HG03066 (cell line): Measurements from ENCODE around the gene SDF4.

Experiments used
- ATAC-seq: cut with Tn5 transposase; IDR thresholded peaks from one replicate; pipeline ENCODE4 v1.9.1; 2021; ENCODE audit warnings: low read depth; ENCODE audit not compliant: unreplicated experiment

The SDF4 gene

DNA sequence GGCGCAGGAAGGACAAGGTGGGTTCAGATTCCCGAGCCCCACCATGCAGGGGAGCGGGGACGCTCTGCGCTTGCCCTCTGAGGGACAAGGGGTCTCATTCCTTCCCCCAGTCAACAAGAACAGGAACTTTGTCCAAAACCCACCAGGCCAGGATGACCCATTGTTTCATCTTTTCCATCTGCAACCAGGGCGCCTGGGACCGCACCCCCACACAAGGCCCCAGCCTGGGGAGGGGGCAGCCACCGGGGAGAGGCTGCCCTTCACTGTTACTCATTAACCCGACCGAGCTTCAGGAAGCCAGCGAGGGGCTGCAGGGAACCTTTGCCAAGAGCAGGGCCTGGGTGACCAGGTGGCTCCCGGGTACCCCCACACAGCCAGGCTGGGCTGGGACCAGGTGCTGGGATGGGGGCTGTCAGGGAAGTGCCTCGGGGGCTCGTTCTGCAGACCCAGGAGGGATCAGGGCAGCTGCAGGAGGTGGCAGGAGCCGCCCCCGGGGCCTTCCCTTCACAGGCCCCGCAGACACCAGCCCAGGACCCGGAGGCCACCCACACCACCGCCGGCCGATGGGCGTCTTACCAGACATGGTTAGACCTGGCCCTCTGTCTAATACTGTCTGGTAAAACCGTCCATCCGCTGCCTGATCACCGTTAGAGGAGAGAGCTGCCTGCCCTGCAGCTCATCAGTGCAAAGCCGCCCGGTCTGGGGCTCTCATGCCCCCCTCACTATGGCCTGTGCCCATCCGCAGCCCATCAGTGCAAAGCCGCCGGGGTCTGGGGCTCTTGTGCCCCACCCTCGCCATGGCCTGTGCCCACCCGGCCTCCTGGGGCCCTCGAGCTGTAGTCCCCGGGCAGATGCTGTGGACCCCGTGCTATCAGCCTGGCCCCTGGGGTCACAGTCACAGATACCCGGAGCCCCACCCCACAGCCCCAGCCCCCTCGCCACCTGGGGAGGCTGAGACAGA is 63.1 kb downstream of the SDF4 start:
- no peak for ATAC-seq

DNA sequence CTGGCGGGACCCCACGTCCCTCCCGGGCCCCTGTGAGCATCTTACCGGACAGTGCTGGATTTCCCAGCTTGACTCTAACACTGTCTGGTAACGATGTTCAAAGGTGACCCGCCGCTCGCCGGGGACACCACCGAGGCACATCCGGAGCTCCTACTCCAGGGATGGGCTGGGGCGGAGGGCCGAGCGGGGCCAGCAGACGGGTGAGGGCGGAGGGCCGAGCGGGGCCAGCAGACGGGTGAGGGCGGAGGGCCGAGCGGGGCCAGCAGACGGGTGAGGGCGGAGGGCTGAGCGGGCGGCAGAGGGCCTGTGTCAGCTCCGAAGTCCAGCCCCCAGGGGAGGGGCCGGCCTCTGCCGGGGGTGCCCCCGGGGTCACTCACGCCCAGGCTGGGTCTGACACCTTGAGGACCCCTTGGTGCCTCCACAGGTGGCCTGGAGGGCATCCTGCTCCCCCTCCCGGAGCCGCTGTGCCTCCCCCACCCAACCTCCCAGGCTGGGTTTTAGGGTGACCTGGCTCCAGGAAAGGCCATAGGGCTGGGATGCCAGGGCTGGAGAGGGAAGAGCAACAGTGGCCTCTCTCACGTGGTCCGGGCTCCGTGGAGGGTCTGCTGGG is 63.9 kb downstream of the SDF4 start:
- no peak for ATAC-seq

DNA sequence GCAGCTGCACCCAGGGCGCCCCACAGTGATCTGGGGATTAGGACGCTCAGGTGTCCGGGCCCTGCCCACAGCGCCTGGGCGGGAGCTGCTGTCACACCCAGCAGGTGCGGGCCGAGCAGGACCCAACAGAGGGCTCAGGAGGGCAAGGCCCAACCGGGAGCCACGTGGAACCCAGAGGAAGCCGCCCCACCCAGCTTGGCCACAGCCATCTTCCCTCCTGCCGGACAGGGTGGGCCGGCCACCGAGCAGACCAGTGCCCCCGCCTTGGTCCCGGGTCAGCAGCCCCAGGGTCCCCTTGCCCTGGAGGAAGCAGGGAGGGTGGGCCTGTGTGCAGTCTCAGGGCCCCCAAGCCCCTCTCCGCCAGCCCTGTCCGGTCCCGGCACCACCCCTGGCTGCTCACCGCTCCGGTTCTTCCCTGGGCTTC is 64.4 kb downstream of the SDF4 start:
- no peak for ATAC-seq
